H1 (cell line): Measurements from ENCODE around the gene BLCAP. TPM values are rescaled to one million over a fixed set of nuclear protein-coding genes. Genes with fewer than 3 reads are reported as not detected.

Experiments
- CHD7 ChIP-seq: fragments of 300-600 bp; sonication (generic); IDR thresholded peaks from 2 replicates; pipeline ENCODE4 v1.7.1; 2012; ENCODE audit warnings: low read length, moderate library complexity, mild to moderate bottlenecking, inconsistent platforms; ENCODE audit not compliant: insufficient replicate concordance
- KDM1A ChIP-seq: fragments of 200-600, 300-600 bp; sonication (generic); IDR thresholded peaks from 2 replicates; pipeline ENCODE4 v1.7.1; 2016; ENCODE audit warnings: mild to moderate bottlenecking, low read length, borderline replicate concordance
- KDM5A ChIP-seq: fragments of 200-600 bp; IDR thresholded peaks from 2 replicates; pipeline ENCODE4 v1.7.1; 2012; ENCODE audit warnings: mild to moderate bottlenecking, low read length, inconsistent platforms, mixed read lengths
- NANOG ChIP-seq: IDR thresholded peaks from 2 replicates; pipeline ENCODE4 v1.6.1; 2011; ENCODE audit warnings: low read length, low read depth, mild to moderate bottlenecking, inconsistent platforms; ENCODE audit not compliant: insufficient read depth, poor library complexity, severe bottlenecking
- NRF1 ChIP-seq: IDR thresholded peaks from 2 replicates; pipeline ENCODE4 v1.6.1; 2011; ENCODE audit warnings: mild to moderate bottlenecking, low read depth, low read length, improper control_type of control experiment
- PHF8 ChIP-seq: fragments of 200-600 bp; sonication (generic); conservative IDR thresholded peaks from 2 replicates; pipeline ENCODE4 v1.7.1; 2012; ENCODE audit warnings: low read depth, mild to moderate bottlenecking, inconsistent platforms, low read length, moderate library complexity
- SP1 ChIP-seq: IDR thresholded peaks from 2 replicates; pipeline ENCODE4 v1.6.1; 2011; ENCODE audit warnings: low read depth, low read length
- SP4 ChIP-seq: IDR thresholded peaks from 2 replicates; pipeline ENCODE4 v1.6.1; 2012; ENCODE audit warnings: low read length, inconsistent platforms
- SRF ChIP-seq: IDR thresholded peaks from 2 replicates; pipeline ENCODE4 v1.6.1; 2011; ENCODE audit warnings: mild to moderate bottlenecking, low read depth, low read length, moderate library complexity
- TAF7 ChIP-seq: optimal IDR thresholded peaks from 2 replicates; pipeline ENCODE3; 2011; ENCODE audit warnings: low read depth, mild to moderate bottlenecking, inconsistent platforms, low read length, moderate library complexity, borderline replicate concordance
- TBP ChIP-seq: IDR thresholded peaks from 2 replicates; pipeline ENCODE4 v1.6.1; 2011; ENCODE audit warnings: low read depth, low read length, improper control_type of control experiment
- polyA plus RNA-seq, 7 experiments: library from polyadenylated mRNA; depleted of rRNA in 3 of 7; stranded (reverse) in 5 of 7; unstranded in 2 of 7; fragments of >200 nt in 5 of 7; fragments of 200-250 nt in 2 of 7; gene quantifications; 1 replicate in 5 of 7; 2 replicates in 1 of 7; 4 replicates in 1 of 7; pipeline versions ENCODE4 v1.2.1 to v1.2.3, GENCODE V29; 2011 to 2013; ENCODE audit warnings: missing spikeins in 2 of 7, mixed read lengths in 2 of 7
- total RNA-seq: library from RNA; stranded (reverse); fragmentation: NEBNext Ultra II Directional; extraction: Animal tissue kit (Norgen Biotek cat#: 25700); gene quantifications from 2 replicates; pipeline ENCODE4 v1.2.1, GENCODE V29; 2021
- TF ChIP-seq, protein P1 (sequence below): IDR thresholded peaks from 2 replicates; pipeline ENCODE4 v1.6.1; 2012; ENCODE audit warnings: inconsistent platforms

BLCAP gene
- total and polyA plus RNA-seq, 2 of the 8 experiments (the other 6 are each of a cell fraction or from before 2014, with no cell fraction given) = 60.3 to 72.2 TPM

DNA sequence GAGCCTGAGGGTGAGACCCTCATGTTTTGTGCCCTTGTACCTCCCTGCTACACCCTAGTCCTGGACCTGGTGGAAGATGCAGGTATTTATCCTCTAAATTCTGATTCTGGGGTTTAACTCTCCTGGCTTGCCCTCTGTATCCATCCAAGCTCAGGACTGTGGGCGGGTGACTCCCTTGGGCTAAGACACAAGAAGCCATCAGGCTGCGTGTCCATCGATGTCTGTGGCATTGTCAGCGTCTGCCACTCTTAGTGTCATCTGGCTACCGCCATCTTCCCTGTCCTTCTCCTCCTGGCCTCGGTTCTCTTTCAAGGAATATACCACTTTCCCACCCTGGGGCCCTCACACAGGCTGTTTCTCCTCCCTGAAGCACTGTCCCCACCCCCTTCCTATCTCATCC is 28.9 kb upstream of the BLCAP start (continued):
- no peak for TF ChIP-seq CHD7
- no peak for TF ChIP-seq SRF
- TF ChIP-seq KDM5A = no peak
- TF ChIP-seq SP4 = no peak
- no peak for TF ChIP-seq NRF1
- no peak for TF ChIP-seq NANOG
- TF ChIP-seq KDM1A = no peak
- TF ChIP-seq, protein P1, sequence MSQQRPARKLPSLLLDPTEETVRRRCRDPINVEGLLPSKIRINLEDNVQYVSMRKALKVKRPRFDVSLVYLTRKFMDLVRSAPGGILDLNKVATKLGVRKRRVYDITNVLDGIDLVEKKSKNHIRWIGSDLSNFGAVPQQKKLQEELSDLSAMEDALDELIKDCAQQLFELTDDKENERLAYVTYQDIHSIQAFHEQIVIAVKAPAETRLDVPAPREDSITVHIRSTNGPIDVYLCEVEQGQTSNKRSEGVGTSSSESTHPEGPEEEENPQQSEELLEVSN = no peak
- no peak for TF ChIP-seq SP1
- no peak for TF ChIP-seq TAF7
- no peak for TF ChIP-seq PHF8
- no peak for TF ChIP-seq TBP
